Lower leg skin (tissue), 4 donors: ENCODE data around the gene CMTM1. TPM values are rescaled to one million over a fixed set of nuclear protein-coding genes. Genes with fewer than 3 reads are reported as not detected.

ENCODE experiments used
- DNase-seq, 2 donors: peaks; one replicate each; pipeline ENCODE4 v3.0.0-alpha.2; 2019; ENCODE audit warnings: low spot score in 2 of 2
- H3K4me3 ChIP-seq: fragments of 200-600 bp; sonication (generic); 2 replicates; pipeline ENCODE4 v1.5.1; 2017; ENCODE audit warnings: mild to moderate bottlenecking, low read depth; ENCODE audit not compliant: poor library complexity, severe bottlenecking
- CTCF ChIP-seq, 3 donors: fragments of 450-650 bp; IDR thresholded peaks; one replicate each; pipeline ENCODE4 v1.5.1; 2016; ENCODE audit warnings: antibody characterized with exemption in 3 of 3, mild to moderate bottlenecking in 3 of 3, moderate library complexity in 2 of 3
- POLR2A ChIP-seq, 2 donors: fragments of 450-650 bp; IDR thresholded peaks; one replicate each; pipeline ENCODE4 v1.6.1; 2016 to 2017; ENCODE audit warnings: antibody characterized with exemption in 2 of 2, mild to moderate bottlenecking in 1 of 2, moderate library complexity in 1 of 2
- WGBS, 2 donors: methylation state at CpG; one replicate each; pipeline ENCODE4 v1.1.5; 2018; 5-methylcytosine and 5-hydroxymethylcytosine counted together
- intact Hi-C: fragments of 100-400 bp; cut with DNase I; formaldehyde crosslinking; loops from one replicate; pipeline ENCODE4 v1.15.0; 2023; ENCODE audit warnings: low total_unique reads
- total RNA-seq, 4 donors: library from RNA; depleted of rRNA; stranded (reverse); fragments of >200 nt; gene quantifications; one replicate each; pipeline ENCODE4 v1.1.0, GENCODE V29; 2016

CMTM1 gene
- total RNA-seq, 4 donors from 2014 or later: 0.39 to 2.1 (median 1.9) TPM; not detected in 1

DNA sequence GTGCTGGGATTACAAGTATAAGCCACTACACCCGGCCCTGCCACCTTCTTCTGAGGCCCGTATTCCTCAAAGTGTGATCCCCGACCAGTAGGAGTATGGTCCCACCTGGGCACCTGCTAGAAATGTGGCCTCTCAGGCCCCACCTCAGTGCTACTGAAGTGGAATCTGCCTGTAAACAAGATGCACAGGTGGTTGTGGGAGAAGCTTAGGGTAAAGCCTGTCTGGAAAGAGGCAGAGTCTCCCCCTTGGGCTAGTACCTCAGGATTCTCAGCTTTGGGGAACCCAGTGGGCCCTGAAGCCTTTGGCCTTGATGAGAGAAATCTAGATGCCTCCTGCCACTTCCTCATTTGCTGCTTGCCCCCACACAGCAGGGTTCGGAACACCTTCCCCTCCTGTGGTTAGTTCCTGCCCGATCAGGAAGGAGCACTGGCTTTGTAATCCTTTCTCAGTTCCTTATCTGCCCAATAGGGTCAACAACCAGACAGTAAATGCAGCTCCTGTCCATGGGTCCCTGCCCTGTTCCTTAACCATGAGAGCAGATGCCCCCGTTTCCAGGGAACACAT, 41.6 kb upstream of the CMTM1 start:
- peak in 1 of 2 donors; percentile 84 for DNase-seq
- WGBS, 2 donors: 68 to 78% methylated on average over 6 of the region's 6 CpGs
- no peak overlapping the region for H3K4me3 ChIP-seq
- TF ChIP-seq POLR2A (IDR thresholded peaks at IDR 0.05): no peak
- no peak for TF ChIP-seq CTCF (IDR thresholded peaks at IDR 0.05)
- intact Hi-C loops: no loop called here

GRCh38 chr16:66525396-66526180, 40.7 kb upstream of the CMTM1 start:
- intact Hi-C loops: no loop called here
- 90 to 92% methylated on average over 9 of the region's 9 CpGs for WGBS, 2 donors
- no peak overlapping the region for H3K4me3 ChIP-seq
- peak in 1 of 2 donors; percentile 76 for DNase-seq
- no peak for TF ChIP-seq POLR2A (IDR thresholded peaks at IDR 0.05)

DNA sequence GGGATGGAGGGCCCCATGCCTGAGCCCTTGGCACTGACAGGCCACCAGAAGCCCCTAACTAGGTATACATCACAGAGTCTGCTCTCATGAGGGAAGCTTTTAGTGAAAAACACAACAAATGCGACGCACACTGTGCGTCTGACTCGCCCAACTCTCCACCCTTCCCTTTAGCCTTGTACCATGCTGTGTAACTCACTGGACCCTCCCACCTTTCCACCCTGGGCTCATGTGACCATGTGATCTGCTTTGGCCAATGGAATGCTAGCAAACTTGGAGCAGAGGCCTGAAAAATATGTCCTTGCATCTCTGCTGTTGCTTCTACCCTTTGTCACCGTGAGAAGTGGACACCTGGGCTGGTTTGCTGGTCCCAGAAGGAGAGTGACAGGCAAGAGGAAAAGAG, 37.9 kb upstream of the CMTM1 start:
- no peak for DNase-seq
- intact Hi-C loops: no loop called here
- WGBS, 2 donors: 94 to 97% methylated on average over 5 of the region's 5 CpGs
- no peak overlapping the region for H3K4me3 ChIP-seq
- TF ChIP-seq CTCF (IDR thresholded peaks at IDR 0.05) (no peak), POLR2A (IDR thresholded peaks at IDR 0.05) (no peak)

- TF ChIP-seq CTCF (IDR thresholded peaks at IDR 0.05): no peak
- no peak for DNase-seq
- no peak overlapping the region for H3K4me3 ChIP-seq
- 94 to 96% methylated on average over 6 of the region's 6 CpGs for WGBS, 2 donors
- intact Hi-C loops: no loop called here
These were observed 36.8 kb upstream of the CMTM1 start for GRCh38 chr16:66529475-66529874.

GRCh38 chr16:66534376-66534799, 31.9 kb upstream of the CMTM1 start:
- 57 to 97% methylated on average over 1 of the region's 1 CpG for WGBS, 2 donors
- intact Hi-C loops: no loop called here
- H3K4me3 ChIP-seq: no peak overlapping the region
- TF ChIP-seq CTCF (IDR thresholded peaks at IDR 0.05) (no peak), POLR2A (IDR thresholded peaks at IDR 0.05) (no peak)
- DNase-seq: peak in 1 of 2 donors; percentile 23

GRCh38 chr16:66536525-66536924, 29.7 kb upstream of the CMTM1 start:
- intact Hi-C loops: no loop called here
- H3K4me3 ChIP-seq: no peak overlapping the region
- WGBS, 2 donors: 88 to 94% methylated on average over 4 of the region's 4 CpGs
- peak in 1 of 2 donors; percentile 53 for DNase-seq
- TF ChIP-seq POLR2A (IDR thresholded peaks at IDR 0.05) (no peak), CTCF (IDR thresholded peaks at IDR 0.05) (no peak)
